RWPE2 (cell line): ENCODE results near the gene RGS6.

ENCODE experiments used
- ATAC-seq: fragments of 200-7000 bp; cut with Tn5 transposase; 3 replicates; pipeline ENCODE4 v1.9.1; 2021; ENCODE audit warnings: low read depth
- DNase-seq: peaks from one replicate; pipeline ENCODE4 v3.0.0-alpha.2; 2020; ENCODE audit warnings: low spot score
- H3K27ac ChIP-seq: fragments of 450-650 bp; 2 replicates; pipeline ENCODE4 v1.5.1; 2017; ENCODE audit warnings: mild to moderate bottlenecking; ENCODE audit not compliant: poor library complexity, severe bottlenecking
- H3K27me3 ChIP-seq: fragments of 250-450 bp; sonication (Bioruptor Pico); 2 replicates; pipeline ENCODE4 v1.5.1; 2021; ENCODE audit warnings: mild to moderate bottlenecking, moderate library complexity; ENCODE audit not compliant: insufficient read depth, poor library complexity, severe bottlenecking
- H3K36me3 ChIP-seq: fragments of 250-450 bp; sonication (Bioruptor Pico); 2 replicates; pipeline ENCODE4 v1.5.1; 2020; ENCODE audit warnings: low read depth, mild to moderate bottlenecking, moderate library complexity
- H3K4me1 ChIP-seq: fragments of 250-450 bp; sonication (Bioruptor Pico); 2 replicates; pipeline ENCODE4 v1.5.1; 2021; ENCODE audit warnings: mild to moderate bottlenecking, moderate library complexity; ENCODE audit not compliant: insufficient read depth, poor library complexity, severe bottlenecking
- H3K4me3 ChIP-seq: fragments of 250-450 bp; sonication (Bioruptor Pico); 2 replicates; pipeline ENCODE4 v1.5.1; 2021; ENCODE audit warnings: mild to moderate bottlenecking, moderate library complexity; ENCODE audit not compliant: severe bottlenecking
- H3K9me3 ChIP-seq: fragments of 250-450 bp; sonication (Bioruptor Pico); 2 replicates; pipeline ENCODE4 v1.5.1; 2021; ENCODE audit warnings: mild to moderate bottlenecking, moderate library complexity; ENCODE audit not compliant: severe bottlenecking
- TF ChIP-seq, protein P1 (sequence below): fragments of 450-650 bp; IDR thresholded peaks from one replicate; pipeline ENCODE4 v1.5.1; 2017; ENCODE audit warnings: mild to moderate bottlenecking, moderate library complexity; ENCODE audit not compliant: poor library complexity, severe bottlenecking

RGS6 gene

GRCh38 chr14:72146241-72146640, 214.0 kb downstream of the RGS6 start:
- Histone ChIP-seq H3K27me3 (peaks cover 24% of the 10 kb centered on the region), H3K4me3 (no peak overlapping the region), H3K27ac (no peak overlapping the region), H3K4me1 (no peaks in the 10 kb centered on the region), H3K9me3 (no peaks in the 10 kb centered on the region), H3K36me3 (no peaks in the 10 kb centered on the region)
- no peak for DNase-seq
- no peak for ATAC-seq
- TF ChIP-seq, protein P1, sequence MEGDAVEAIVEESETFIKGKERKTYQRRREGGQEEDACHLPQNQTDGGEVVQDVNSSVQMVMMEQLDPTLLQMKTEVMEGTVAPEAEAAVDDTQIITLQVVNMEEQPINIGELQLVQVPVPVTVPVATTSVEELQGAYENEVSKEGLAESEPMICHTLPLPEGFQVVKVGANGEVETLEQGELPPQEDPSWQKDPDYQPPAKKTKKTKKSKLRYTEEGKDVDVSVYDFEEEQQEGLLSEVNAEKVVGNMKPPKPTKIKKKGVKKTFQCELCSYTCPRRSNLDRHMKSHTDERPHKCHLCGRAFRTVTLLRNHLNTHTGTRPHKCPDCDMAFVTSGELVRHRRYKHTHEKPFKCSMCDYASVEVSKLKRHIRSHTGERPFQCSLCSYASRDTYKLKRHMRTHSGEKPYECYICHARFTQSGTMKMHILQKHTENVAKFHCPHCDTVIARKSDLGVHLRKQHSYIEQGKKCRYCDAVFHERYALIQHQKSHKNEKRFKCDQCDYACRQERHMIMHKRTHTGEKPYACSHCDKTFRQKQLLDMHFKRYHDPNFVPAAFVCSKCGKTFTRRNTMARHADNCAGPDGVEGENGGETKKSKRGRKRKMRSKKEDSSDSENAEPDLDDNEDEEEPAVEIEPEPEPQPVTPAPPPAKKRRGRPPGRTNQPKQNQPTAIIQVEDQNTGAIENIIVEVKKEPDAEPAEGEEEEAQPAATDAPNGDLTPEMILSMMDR, result no peak

GRCh38 chr14:72154645-72155378, 222.6 kb downstream of the RGS6 start:
- H3K9me3 ChIP-seq, result no peaks in the 10 kb centered on the region
- H3K4me1 ChIP-seq, result no peaks in the 10 kb centered on the region
- TF ChIP-seq, protein P1, result no peak
- no peak overlapping the region for H3K27ac ChIP-seq
- ATAC-seq (no peak), DNase-seq (no peak)
- no peak overlapping the region for H3K4me3 ChIP-seq
- no peaks in the 10 kb centered on the region for H3K27me3 ChIP-seq
- no peaks in the 10 kb centered on the region for H3K36me3 ChIP-seq

- Histone ChIP-seq H3K27me3 (no peaks in the 10 kb centered on the region), H3K27ac (no peak overlapping the region), H3K4me3 (no peak overlapping the region), H3K4me1 (no peaks in the 10 kb centered on the region), H3K9me3 (no peaks in the 10 kb centered on the region), H3K36me3 (no peaks in the 10 kb centered on the region)
- TF ChIP-seq, protein P1, result no peak
- DNase-seq, result no peak
- ATAC-seq, result no peak
These were observed 223.3 kb downstream of the RGS6 start for GRCh38 chr14:72155379-72155993.

- Histone ChIP-seq H3K4me3 (no peak overlapping the region), H3K4me1 (no peaks in the 10 kb centered on the region), H3K36me3 (no peaks in the 10 kb centered on the region), H3K9me3 (no peaks in the 10 kb centered on the region), H3K27me3 (peaks cover 18% of the 10 kb centered on the region), H3K27ac (no peak overlapping the region)
- ATAC-seq (no peak), DNase-seq (no peak)
- TF ChIP-seq, protein P1, result no peak
These were observed 232.4 kb downstream of the RGS6 start for GRCh38 chr14:72164420-72165228.
